Mucosa of rectum (tissue), 2 donors: ENCODE results near the gene SSTR1.

Experiments
- H3K27ac ChIP-seq, 2 donors: one replicate each; pipeline ENCODE4 v1.7.0; 2013; ENCODE audit warnings: inconsistent platforms in 2 of 2, low read depth in 2 of 2, low read length in 2 of 2
- H3K27me3 ChIP-seq, 2 donors: one replicate each; pipeline ENCODE4 v1.7.0; 2013; ENCODE audit warnings: low read length in 2 of 2; ENCODE audit not compliant: control insufficient read depth in 2 of 2, insufficient read depth in 2 of 2
- H3K36me3 ChIP-seq, 2 donors: one replicate each; pipeline ENCODE4 v1.7.0; 2013; ENCODE audit warnings: low read length in 2 of 2; ENCODE audit not compliant: control insufficient read depth in 2 of 2, insufficient read depth in 2 of 2
- H3K4me1 ChIP-seq, 2 donors: one replicate each; pipeline ENCODE4 v1.7.0; 2013; ENCODE audit warnings: low read length in 2 of 2, mild to moderate bottlenecking in 1 of 2; ENCODE audit not compliant: control insufficient read depth in 2 of 2, insufficient read depth in 2 of 2
- H3K4me3 ChIP-seq, 2 donors: one replicate each; pipeline ENCODE4 v1.7.0; 2013; ENCODE audit warnings: low read length in 2 of 2
- H3K9ac ChIP-seq, 2 donors: one replicate each; pipeline ENCODE4 v1.7.0; 2013; ENCODE audit warnings: low read length in 2 of 2, low read depth in 1 of 2, mild to moderate bottlenecking in 1 of 2
- H3K9me3 ChIP-seq, 2 donors: one replicate each; pipeline ENCODE4 v1.7.0; 2013; ENCODE audit warnings: low read length in 2 of 2; ENCODE audit not compliant: control insufficient read depth in 2 of 2
- donor health status: healthy.
- donor health status: Normal muscosa, but diverticular disease.

The SSTR1 gene

DNA sequence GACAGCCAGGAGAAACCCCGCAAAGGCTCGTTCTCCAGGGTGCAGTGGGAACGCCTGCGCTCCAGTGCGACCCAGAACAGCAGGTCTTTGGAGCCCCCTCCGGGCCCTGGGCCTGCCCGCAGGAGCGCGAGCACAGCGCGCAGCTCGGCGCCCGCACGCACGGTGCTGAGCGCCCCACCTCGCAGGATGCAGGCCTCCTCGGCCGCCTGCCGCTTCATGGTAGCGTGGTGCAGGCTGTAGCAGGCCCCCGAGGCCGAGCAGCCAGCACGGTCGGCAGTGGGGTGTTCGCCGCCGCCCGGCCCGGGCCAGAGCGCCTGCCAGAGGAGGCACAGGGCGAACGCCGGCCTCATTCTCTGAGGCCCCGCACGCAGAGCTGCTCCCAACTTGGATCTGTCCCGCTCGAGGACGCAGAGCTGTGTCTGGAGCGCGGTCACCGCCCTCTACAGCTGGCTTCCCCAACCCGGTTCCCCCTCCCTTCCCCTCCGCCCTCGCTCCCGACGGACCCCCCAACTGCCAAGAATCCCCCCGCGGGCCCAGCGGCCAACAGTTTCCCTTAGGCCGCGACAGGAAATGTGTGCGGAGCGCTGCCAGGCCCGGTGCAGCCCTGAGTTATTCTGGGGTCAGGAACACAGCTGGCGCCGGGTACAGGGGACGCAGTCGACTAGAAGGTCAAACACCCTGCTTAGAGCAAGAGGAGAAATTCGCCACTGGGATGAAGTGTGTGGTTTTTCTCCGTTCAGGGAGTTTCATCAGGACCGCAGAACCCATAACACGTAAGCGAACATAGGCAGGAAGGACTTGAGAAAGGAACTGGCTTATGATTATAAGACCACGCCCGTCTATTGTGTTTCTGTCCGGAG lies 48.2 kb downstream of the SSTR1 start, which contains the start of gene CLEC14A:
CLEC14A (minus strand) TSS at position 421 of the 860 bp plus-strand sequence; CDS start at position 350, 71 bp downstream.
- Histone ChIP-seq H3K36me3 (no peaks in the 10 kb centered on the region), H3K4me3 (peak within 1 kb of the TSS; percentile 13 to 52), H3K27me3 (peaks cover 0 to 5% of the 10 kb centered on the region in 2 donors), H3K9me3 (no peaks in the 10 kb centered on the region), H3K9ac (no peak within 1 kb of the TSS), H3K27ac (peak within 1 kb of the TSS in 1 of 2 donors; percentile 47), H3K4me1 (no peaks in the 10 kb centered on the region)

DNA sequence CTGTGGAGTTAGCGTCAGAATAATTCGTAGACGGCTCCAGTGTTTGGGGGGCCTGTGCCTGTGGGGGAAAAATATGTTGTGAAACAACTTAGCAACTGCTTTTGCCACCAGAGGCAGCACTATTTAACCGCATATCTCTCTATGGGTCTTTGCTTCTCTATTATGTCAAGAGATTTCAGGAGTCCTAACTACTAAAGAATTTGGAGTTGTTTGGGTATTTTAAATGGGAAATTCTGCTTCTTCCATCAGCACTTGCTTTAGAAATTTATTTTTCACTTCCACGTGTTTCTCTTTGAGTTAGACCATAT lies 48.8 kb downstream of the SSTR1 start:
- Histone ChIP-seq H3K9ac (no peak overlapping the region), H3K27ac (no peak overlapping the region), H3K9me3 (no peaks in the 10 kb centered on the region), H3K4me3 (no peak overlapping the region), H3K27me3 (peaks cover 0 to 5% of the 10 kb centered on the region in 2 donors), H3K4me1 (no peaks in the 10 kb centered on the region), H3K36me3 (no peaks in the 10 kb centered on the region)

DNA sequence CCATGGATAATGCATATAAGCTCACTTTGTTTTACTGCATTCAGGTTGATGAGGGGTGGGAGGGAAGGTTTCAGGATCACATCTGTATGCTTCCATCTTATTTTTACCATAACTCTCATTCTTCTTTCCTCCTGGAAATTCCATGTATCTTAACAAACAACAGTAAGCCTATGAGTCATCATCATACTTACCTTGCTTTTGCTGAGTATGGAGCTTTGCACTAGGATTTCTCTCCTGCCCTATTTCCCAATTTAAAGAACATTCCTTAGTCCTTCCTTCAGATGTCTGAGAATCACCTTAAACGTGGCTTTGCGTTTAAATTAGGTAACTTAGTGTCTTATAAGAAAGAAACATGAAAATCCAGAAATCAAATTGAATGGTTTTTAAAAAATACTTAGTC lies 49.8 kb downstream of the SSTR1 start:
- H3K27ac ChIP-seq: no peak overlapping the region
- H3K9ac ChIP-seq: no peak overlapping the region

DNA sequence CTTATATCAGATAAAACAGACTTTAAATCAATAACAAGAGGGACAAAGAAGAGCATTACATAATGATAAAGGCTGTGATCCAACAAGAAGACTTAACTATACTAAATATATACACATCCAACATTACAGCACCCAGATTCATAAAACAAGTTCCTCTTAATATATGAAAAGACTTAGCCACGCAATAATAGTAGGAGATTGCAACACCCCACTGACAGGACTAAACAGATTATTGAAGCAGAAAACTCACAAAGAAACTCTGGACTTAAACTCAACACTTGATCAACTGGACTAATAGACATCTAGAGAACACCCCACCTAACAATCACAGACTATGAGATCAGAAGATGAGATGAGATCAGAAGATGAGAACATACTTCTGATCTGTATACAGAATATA lies 53.9 kb downstream of the SSTR1 start:
- Histone ChIP-seq H3K9ac (no peak overlapping the region), H3K4me3 (no peak overlapping the region), H3K27me3 (no peaks in the 10 kb centered on the region), H3K27ac (no peak overlapping the region), H3K9me3 (no peaks in the 10 kb centered on the region), H3K36me3 (no peaks in the 10 kb centered on the region), H3K4me1 (no peaks in the 10 kb centered on the region)

More for the DNA sequence above, 49.8 kb downstream of the SSTR1 start:
- no peaks in the 10 kb centered on the region for H3K36me3 ChIP-seq
- no peaks in the 10 kb centered on the region for H3K9me3 ChIP-seq
- no peak overlapping the region for H3K4me3 ChIP-seq
- no peaks in the 10 kb centered on the region for H3K4me1 ChIP-seq
- peaks cover 0 to 5% of the 10 kb centered on the region in 2 donors for H3K27me3 ChIP-seq
